Hematopoietic multipotent progenitor cell (in vitro differentiated cells): ENCODE results near the gene CACNA1B. TPM values are rescaled to one million over a fixed set of nuclear protein-coding genes. Genes with fewer than 3 reads are reported as not detected.

Source experiments
- DNase-seq, 3 donors: peaks; one replicate each; pipeline ENCODE4 v3.0.0-alpha.2; 2011 to 2015; ENCODE audit warnings: low read depth in 2 of 3, low spot score in 2 of 3
- total RNA-seq: library from RNA; depleted of rRNA; stranded (reverse); fragments of >200 nt; gene quantifications from one replicate; pipeline ENCODE4 v1.2.3, GENCODE V29; 2012

CACNA1B gene
- total RNA-seq, 1 donor: under 0.01 TPM

DNA sequence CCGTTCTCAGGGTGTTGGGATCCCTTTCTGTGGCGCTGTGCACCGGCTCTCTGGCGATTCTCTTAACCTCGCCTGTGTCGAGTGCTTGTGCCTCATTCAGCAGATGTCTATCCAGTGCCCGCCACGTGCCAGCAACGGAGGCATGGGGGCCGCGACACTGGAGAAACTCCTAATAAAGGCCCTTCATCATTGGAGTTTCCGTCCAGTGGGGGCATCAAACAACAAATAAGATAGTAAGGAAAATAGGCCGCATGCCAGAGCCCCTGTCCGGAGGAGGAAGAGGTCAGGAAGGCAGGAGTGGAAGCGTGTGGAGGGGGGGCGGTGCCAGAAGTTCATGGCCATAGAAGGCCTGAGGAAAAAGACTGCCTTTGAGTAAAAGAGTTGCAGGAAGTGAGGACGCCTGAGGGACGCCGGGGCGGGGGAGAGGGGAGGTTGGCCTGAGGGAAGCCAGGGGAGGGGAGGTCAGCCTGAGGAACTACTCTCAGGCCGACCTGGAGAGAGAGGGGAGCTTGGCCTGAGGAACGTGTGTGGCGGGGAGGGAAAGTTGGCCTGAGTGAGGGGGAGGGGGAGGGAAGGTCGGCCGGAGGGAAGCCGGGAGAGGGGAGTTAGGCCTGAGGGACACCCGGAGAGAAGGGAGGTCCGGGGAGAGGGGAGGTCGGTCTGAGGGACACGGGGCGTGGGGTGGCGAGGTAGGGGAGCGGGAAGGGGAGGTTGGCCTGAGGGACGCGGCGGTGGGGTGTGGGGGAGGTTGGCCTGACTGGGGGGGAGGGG is 82.2 kb downstream of the CACNA1B start:
- DNase-seq: no peak

- DNase-seq: no peak
Measured at GRCh38 chr9:137960496-137960895, 82.9 kb downstream of the CACNA1B start.

GRCh38 chr9:137963525-137963924 is 85.9 kb downstream of the CACNA1B start:
- no peak for DNase-seq

- no peak for DNase-seq
Measured at GRCh38 chr9:137965177-137965795, 87.7 kb downstream of the CACNA1B start.

DNA sequence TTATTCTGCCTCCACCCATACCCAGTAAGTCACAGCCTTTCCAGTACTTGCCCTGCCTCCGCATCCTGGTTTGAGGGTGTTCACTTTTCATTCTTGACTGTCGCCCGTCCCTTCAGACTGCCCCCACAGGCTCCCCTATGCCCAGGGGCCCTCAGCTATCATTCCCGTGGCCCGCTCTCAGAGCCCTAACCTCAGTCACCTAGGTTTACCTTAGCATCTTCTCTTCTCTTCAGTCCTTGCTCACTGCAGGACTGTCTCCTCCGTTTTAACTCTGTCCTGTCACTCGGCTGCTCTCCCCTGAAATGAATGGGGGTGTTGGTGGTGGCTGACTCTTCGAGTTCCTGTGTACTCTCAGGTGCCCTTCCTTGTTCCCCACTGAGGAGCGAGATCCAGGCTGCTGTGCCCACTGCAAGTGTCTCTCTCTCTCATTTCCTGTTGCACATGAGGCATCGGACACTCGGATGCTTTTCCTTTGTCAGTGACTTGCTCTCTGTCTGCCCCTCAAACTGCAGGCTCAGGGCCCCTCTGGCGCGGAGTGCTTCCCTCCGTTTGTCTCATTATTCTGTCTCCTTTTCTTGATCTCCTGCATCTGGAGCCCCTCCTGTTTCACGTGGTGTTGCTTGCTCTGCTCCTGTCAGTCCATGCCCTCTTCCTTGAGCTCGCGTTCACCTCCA is 89.8 kb downstream of the CACNA1B start:
- DNase-seq: no peak

- no peak for DNase-seq
Measured at GRCh38 chr9:137968235-137968634, 90.7 kb downstream of the CACNA1B start.

DNA sequence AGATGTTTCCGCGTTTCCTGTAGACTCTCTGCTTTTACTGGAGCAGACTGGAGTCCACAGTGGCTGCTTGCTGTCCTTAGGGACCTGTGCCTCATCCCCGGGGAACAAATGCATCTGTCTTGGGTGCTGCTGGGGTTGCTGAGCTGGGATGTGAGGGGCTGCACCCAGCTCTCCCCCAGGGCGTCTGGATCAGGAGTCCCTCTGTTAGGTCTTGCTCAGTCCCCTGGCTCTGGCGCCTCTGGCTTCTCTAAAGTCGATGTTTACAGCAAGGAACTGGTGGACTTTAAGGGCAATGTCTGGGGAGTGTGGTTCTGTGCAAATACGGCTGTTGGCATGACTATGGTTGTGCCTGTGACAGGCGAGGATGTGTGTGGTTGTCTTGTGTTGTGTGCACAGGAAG is 91.4 kb downstream of the CACNA1B start:
- no peak for DNase-seq

- no peak for DNase-seq
Measured at GRCh38 chr9:137969685-137970084, 92.1 kb downstream of the CACNA1B start.

DNA sequence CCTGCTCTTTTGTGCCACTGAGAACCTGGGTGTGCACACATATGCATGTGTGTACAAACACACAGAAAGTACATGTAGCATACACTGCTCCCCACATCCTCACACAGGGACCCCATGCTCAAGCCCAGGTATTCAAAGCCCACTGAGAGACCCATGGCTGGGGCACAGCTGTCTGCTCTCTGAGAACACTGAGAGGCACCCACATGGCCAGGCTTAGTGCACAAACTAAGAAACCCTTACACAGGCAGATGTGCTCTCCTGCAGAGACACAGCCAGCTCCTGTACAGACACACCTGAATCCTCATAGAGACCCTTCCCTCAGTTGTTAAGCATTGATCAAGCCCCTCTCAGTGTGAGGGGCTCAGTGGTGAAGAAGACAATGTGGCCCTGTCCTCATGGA is 92.5 kb downstream of the CACNA1B start:
- DNase-seq: no peak

GRCh38 chr9:137970686-137971476 is 93.3 kb downstream of the CACNA1B start:
- DNase-seq: no peak

DNA sequence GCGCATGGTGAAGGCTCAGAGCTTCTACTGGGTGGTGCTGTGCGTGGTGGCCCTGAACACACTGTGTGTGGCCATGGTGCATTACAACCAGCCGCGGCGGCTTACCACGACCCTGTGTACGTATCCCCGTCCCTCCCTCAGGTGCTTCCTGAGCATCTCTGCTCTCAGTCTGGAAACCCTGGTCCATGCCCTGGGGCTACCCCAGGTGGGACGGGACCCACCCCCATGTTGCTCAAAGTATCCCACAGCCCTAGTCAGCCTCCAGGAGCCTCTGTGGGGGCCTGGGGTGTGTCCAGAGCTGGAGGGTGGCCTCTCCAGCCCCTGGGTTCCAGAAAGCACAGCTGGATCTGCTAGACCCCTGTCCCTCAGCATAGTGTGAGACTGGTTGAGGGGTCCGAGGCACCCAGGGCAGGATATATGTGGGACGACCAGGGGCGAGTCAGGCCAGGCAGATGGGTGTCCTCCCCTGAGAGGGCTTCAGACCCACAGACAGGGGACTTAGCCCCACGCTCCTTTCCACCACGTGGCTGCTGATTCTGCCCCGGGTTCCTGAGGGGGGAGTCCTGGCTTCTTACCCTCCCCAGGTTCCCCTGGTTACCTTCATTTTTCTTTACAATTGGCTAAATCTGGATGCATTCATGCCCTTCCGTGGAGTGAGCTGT is 94.0 kb downstream of the CACNA1B start:
- no peak for DNase-seq

- DNase-seq: no peak
Measured at GRCh38 chr9:137972355-137972987, 94.9 kb downstream of the CACNA1B start.

DNA sequence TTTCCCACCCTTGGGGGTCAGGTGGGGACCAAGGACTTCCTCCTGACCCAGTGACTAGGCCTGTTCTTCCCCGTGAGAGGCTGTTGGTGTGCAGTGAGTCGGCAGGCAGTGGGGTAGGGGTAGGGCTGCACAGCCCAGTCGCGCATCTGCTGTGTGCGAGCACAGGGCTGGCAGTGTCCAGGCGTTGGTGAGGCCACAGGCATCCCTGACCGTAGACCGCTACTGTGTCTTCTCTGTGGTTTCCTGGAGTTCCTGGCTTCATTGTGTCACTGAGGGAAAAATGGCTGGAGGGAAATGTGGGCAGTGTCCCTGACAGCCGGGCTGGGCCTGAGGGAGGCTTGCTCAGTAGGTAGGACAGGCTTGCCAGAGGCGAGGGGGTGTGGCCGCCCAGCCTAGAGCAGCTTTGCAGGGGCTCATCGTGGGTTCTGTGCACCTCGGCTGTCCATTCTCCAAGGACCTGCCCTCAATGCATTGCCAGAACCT is 95.4 kb downstream of the CACNA1B start:
- no peak for DNase-seq

DNA sequence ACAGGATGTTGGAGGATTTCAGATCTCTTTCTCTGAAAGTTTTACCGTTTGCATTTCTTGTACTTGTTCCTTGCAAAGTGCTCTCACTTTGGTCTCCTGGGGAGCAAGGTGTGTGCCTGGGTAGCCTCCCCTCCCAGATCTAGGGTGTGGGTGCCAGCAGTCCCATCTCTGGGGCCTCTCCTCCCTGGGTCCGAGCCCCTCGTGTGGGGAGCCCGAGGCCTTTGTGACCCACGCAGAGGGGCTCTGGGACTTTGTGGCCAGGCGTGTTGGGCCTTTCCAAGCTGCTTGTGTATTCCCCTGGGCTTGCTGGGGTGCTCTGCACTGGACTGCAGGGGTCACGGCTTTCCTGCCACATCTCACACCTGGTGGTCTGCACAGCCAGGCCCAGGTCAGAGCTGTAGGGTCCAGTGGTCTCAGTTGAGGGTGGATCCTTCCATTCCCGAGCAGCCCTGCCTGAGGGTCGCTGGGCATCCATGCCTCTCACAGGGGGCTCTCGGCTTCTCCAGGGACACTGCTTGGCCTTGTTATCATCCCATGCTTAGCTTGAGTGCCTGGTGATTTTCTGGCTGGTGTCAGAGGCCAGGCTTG is 96.3 kb downstream of the CACNA1B start:
- DNase-seq: no peak

DNA sequence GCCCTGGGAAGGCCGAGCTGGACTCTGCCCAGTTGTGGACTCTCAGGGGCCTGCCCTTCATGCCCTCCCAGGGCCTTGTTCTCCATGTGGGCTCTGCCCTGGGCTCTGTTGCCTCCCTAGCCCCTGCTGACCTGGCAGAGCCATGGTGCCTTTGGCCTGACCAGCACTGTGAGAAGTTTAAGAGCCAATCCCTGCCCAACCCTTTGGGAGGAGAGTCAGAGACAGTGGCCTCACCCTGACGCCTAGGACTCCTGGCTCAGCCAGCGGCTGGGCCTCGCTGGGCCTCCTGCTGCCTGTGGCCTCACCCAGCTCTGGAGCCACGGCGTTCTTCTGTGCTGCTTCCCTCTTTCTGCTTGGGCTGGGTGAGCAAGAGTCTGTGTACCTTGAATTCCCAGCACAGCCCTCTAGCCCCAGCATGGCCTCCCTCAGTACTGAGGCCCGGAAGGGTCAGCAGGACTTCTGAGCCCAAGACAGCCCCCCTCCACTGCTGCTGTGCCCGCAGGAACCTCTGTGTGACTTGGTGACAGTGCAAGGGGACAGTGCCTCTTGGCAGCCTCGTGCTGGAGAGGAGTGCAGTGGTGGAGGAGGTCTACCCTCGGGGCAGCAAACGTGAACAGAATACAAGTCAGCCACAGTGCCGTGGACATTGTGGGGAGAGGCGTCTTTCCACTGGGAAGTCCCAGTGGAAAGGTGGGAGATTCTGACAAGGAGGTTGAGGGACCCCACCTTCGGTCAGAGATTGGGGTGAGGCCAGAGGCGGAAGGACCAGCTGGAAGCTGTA is 97.4 kb downstream of the CACNA1B start:
- DNase-seq: no peak

- no peak for DNase-seq
Measured at GRCh38 chr9:137975527-137975913, 97.9 kb downstream of the CACNA1B start.

- no peak for DNase-seq
Measured at GRCh38 chr9:137975936-137976565, 98.5 kb downstream of the CACNA1B start.

DNA sequence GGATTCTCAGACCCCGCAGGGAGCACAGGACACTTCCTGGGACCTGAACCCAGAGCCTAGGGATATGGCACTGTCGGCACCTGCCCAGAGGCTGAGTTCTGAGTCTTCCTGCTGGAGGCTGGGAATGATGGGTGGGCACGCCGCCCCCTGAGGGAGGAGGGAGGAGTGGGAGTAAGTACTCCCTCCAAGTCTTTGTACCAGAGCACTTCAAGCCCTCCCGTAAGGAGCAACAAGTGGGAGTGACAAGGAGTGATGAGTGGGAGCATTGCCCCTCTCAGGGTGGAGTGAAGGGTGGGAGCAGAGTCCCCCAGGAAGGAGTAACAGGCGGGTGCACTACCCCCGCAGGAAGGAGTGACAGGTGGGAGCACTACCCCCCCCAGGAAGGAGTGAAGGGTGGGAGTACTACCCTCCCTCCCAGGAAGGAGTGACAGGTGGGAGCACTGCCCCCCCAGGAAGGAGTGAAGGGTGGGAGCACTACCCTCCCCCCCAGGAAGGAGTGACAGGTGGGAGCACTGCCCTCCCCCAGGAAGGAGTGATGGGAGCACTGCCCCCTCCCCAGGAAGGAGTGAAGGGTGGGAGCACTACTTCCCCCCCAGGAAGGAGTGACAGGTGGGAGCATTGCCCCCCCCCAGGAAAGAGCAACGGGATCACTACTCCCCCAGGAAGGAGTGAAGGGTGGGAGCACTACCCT is 100.1 kb downstream of the CACNA1B start:
- DNase-seq: no peak
